GM13976 (cell line): Measurements from ENCODE around the gene SLC25A24.

Experiments used
- DNase-seq: peaks from one replicate; pipeline ENCODE4 v3.0.0; 2012; ENCODE audit warnings: low spot score
- CTCF ChIP-seq: IDR thresholded peaks from 2 replicates; pipeline ENCODE4 v1.5.1; 2012; ENCODE audit warnings: borderline replicate concordance, mild to moderate bottlenecking; ENCODE audit not compliant: insufficient read depth; ENCODE audit errors: extremely low read depth, missing control alignments, control extremely low read depth
- in situ Hi-C: fragments of 300-500 bp; cut with MboI; formaldehyde crosslinking; loops from one replicate; pipeline ENCODE4 v1.12.0; 2022; ENCODE audit warnings: low sequenced_read_pairs, mixed read lengths, inconsistent platforms; ENCODE audit not compliant: unreplicated experiment

Gene SLC25A24

GRCh38 chr1:108117237-108117636, 82.9 kb downstream of the SLC25A24 start:
- in situ Hi-C loops: no loop called here
- TF ChIP-seq CTCF: no peak
- DNase-seq: no peak

GRCh38 chr1:108114033-108114599, 86.0 kb downstream of the SLC25A24 start:
- no peak for TF ChIP-seq CTCF
- in situ Hi-C loops: no loop called here
- DNase-seq: no peak

- TF ChIP-seq CTCF: no peak
- in situ Hi-C loops: no loop called here
- DNase-seq: no peak
Observed at GRCh38 chr1:108113496-108113895, 86.6 kb downstream of the SLC25A24 start.

DNA sequence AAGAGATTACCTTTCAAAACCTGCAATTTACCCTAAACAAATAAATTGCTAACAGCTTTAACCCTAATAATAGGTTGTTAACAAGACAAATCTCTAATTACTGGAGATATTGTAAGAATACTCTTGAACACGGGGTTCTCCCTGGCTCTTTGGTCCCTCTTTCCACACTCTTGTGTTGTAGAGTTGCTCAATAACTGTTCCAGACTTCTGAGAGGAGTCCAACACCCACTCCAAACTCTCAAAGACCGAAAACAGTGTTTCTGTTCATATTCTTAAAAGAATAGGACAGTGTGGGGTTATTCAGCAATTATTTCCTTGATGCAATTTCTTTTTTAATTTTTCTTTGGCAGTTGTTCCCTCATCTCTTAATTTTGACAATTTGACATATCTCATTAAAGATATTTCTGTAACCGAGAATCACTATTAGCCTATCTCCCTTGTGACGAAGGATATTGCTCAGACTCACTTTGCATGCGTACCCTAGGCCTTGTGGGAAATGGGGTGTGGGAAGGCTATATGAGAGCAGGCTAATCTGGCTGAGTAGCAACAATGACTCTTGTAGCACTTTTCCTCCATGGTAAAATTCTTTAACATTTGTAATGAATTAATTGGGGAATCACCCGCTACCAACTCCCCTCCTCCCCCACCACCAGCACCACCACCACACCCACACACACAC, 90.7 kb downstream of the SLC25A24 start:
- DNase-seq: no peak
- no peak for TF ChIP-seq CTCF
- in situ Hi-C loops: no loop called here

DNA sequence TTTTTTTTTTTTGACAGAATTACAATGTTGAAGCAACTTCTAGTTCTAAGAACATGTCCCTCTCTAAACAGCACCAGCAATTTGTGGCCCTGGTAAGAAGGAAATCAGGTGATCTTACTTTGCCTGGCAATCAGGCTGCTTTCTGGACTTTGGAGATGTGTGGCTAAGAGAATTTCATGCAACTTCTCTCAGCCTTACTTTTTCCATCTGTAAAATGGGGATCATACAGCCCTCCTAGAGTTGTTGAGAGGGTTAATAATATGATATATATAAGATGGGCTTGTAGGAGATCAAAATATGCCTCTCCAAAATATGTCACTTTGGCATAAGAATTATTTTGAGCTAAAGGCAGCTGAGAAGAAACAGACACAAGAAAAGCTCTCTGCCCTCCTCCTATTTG, 92.0 kb downstream of the SLC25A24 start:
- no peak for DNase-seq
- TF ChIP-seq CTCF: no peak
- in situ Hi-C loops: no loop called here

DNA sequence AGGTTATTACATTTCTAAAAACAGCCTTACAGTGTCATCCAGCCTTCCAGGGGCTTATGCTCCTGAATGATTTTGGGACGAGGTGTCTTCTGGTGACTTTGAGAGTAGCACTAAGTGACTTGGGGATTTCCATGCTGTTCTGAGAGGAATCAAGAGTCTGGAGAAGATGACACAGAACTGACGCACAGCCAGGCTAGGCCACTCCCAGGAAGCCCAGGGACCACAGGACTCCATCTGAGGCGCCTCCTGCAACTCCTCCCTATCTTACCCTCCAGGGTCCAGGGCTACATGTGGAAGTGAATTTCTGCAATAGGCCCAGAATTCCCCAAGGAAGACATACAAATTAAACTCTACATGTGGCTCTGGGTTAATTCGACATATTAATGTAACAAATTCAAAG, 92.5 kb downstream of the SLC25A24 start:
- in situ Hi-C loops: no loop called here
- TF ChIP-seq CTCF: no peak
- no peak for DNase-seq
